HG02852 (cell line): Measurements from ENCODE around the gene CNTLN.
"Not testable (repeated sequence)": the region's sequence is repeated elsewhere in the genome, so short reads cannot be mapped to it uniquely, and the experiment has no call there.

ENCODE experiments used
- ATAC-seq: cut with Tn5 transposase; IDR thresholded peaks from one replicate; pipeline ENCODE4 v1.9.1; 2021; ENCODE audit warnings: mild to moderate bottlenecking, moderate library complexity; ENCODE audit not compliant: unreplicated experiment

The CNTLN gene

DNA sequence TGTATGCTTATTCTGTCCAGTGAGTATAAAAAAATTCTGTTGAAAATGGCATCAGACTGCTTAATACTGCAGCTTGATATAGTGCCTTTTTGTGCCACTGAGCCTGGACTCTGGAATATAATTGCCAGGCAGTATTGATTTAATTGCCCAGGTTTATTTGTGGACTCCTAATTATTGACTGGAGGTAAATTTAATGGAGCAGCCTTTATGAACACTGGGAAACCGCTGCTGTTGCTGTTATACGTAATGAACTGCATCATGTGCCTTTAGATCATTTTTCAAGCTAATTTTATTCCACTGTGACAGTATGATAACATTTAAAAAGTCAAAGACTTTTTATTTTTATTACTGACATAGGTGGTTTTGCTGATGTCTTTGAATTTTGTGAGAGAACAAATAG, 353.8 kb downstream of the CNTLN start:
- ATAC-seq, result no peak

DNA sequence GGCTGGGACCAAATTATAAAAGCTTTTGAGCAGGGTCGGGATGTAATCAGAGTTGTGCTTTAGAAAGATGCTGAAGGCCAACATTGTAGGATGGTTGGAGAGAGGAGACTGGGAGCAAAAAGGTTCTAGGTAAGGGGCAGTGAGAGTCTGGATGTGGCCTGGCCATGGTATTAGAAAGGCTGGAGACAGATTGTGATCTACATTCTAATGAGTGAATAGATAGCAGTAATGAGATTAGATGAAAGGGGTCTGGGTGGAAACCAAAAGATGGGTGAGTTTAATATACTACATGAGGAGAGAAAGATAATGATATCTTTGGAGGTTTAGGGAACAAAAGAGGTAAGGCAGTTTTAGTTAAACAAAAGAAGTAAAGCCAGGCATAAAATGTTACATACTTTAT, 355.3 kb downstream of the CNTLN start:
- no peak for ATAC-seq

DNA sequence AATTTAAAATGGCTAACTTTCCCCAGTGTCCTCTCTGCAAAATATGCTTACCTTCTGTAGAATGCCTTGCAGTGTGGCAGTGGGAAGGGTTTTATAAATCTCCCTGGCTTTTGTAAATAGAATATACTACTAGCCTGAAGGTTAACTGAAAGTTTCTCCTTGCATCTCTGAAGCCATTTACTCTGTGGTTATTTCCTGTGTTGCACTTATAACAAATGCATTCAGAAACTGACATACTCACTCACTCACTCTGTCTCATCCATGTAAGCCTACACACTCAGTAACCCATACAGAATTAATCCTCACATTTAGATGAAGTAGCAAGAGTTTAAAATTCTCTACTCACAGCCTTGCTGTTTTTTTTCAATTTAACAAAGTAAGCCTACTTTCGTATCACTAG, 356.9 kb downstream of the CNTLN start:
- ATAC-seq, result no peak

DNA sequence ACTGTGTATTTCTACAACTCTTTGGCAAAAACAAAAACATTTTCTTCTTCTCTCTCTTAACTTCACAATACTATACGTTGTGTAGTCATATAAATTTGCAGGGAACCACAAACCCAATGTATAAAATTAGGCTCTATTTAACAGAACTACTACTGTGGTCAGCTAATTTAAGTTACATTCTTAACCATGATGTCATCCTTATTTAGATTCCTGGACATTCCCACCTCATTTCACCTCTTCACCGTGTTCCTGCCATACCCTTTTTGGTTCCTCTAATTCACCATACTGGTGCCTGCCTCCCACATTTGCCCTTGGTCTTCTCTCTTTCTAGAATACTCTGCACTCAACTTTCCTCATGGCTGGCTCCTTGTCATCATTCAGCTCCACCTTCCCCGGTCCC, 368.4 kb downstream of the CNTLN start:
- no peak for ATAC-seq

DNA sequence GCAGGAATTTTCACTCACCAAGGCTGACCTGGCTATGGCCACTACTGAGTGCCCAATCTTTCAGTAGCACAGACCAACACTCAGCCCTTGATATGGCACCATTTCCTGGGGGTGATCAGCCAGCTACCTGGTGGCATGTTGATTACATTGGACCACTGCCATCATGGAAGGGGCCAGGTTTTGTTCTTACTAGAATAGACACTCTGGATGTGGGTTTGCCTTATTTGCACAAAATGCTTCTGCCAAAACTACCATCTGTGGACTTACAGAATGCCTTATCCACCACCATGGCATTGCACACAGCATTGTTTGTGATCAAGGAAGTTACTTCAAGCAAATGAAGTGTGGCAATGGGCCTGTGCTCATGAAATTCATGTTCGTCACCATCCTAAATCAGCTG, 374.3 kb downstream of the CNTLN start:
- no peak for ATAC-seq

DNA sequence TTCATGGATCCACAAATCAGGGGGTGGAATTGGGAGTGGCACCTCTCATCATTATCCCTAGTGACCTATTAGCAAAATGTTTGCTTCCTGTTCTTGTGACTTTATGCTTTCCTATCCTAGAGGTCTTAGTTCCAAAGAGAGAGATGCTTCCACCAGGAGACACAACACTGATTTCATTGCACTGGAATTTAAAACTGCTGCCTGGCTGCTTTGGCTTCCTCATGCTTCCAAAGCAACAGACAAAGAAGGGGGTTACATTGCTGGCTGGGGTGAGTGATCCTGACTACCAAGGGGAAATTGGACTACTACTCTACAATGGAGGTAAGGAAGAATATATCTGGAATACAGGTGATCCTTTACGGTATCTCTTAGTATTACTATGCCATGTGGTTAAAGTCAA, 374.9 kb downstream of the CNTLN start:
- no peak for ATAC-seq

DNA sequence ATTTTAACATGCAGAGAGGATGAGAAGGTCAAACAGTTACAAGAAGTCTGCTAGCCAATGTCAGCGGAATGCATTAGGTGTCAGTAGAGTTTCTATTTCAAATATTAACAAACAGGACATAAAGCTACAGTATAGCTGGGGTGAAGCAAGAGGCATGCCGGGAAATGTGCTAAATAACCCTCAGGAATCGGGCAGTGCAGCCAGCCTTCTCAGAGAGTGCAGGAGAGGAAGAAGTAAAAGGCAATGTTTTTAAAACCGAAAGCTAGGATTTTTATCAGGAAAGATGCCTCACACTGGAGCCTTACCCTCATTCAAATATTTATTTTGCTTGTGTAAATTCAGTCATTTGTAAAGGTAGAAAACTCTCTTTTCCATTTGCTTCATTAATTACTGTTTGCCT, 384.9 kb downstream of the CNTLN start:
- ATAC-seq, result no peak

DNA sequence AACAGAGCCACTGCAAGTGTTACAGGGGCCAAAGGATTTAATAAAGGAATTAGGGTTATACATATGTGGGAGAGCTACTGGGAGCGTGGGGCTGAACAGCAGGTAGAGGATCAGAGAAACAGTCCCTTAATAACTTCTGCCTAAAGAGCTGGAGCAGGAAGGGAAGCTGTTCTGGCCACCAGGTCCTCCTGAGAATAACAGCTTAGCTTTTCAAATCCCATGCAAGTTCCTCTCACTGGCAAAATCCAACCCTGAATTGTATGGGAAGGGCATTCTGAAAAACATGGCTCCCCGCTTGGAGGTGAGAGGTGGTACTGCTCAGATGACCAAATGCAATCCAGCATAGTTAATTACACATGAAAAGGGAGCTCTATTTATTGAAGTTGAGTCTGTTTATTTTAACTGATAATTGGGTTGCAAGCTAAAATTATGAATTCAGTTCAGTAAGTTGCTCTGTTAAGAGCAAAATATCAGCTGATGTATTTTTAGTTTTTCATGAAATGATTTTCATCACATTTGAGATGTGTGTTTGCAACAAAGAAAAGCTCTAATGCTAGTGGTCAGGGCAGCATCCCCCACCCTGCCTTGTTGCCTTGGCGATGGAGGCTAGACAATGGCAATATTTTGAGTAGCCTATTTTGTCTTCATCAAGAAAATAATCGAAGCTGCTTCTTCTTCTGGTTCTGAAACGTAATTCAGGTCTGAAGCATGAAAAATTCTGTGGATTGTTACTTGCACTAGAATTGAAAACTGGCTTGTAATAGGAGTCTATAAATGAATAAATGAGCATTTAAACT, 385.6 kb downstream of the CNTLN start:
- ATAC-seq, result no peak

DNA sequence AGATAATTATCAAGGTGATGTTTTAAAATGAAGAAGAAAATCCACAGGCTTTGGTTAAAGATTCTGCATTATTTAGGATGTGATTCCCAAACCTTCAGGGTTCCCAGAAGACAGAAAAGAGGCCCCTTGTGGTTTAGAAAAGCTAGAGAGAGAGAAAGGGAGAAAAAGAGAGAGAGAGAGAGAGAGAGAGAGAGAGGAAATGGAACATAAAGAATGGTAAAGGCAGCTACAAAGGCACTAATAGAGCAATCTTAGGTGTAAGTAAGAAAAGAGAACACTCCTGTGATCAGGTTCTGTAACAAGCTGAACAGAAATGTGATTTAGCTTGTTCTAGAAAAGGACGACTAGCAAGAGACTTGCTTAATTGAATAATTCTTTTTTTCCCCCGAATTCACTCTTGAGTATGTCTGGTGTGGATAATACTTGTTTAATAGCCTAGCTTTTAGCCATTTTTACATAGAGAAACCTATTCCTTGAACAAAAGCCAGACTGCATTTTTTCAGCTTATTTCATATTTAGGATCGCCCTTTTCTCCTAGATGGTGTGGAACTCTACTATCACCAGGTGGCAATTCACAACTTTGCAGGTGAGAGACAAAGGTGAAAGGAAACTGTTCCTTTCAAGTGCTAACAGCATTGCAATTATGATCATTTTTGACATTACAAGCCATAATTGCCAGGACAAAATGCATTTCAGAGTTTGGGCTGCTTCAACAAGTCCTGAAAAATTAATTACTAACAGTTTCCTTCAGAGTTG, 386.4 kb downstream of the CNTLN start:
- ATAC-seq, result no peak

DNA sequence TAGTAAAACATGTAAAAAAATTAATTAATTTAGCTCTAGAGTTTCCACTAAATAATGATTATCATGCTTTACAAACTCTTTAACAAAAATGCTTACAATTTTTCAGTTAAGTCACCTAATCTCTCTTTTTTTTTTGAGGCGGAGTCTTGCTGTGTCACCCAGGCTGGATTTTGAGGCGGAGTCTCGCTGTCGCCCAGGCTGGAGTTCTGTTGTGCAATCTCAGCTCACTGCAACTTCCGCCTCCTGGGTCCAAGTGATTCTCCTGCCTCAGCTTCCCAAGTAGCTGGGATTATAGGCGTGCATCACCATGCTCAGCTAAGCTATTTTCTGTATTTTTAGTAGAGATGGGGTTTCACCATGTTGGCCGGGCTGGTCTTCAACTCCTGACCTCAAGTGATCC, 391.9 kb downstream of the CNTLN start:
- not testable (repeated sequence) for ATAC-seq

DNA sequence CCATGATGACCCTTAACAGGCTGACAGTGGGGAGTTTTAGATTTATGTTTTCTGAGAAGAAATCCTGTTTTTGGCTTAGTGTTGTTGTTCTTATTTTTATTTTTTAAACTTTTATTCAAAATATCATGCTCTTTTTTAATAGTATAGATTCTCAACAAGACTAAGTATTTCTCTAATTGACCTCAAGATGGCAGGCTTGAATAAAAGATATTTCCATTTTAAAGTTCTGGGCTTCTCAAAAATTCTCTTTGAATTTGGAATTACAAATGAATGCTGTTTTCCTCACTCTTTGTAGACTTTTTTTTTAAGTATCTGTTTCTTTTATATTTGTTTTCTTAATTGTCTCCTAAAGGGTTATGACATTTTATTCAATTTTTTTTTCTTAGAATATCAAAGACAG, 394.0 kb downstream of the CNTLN start:
- no peak for ATAC-seq

DNA sequence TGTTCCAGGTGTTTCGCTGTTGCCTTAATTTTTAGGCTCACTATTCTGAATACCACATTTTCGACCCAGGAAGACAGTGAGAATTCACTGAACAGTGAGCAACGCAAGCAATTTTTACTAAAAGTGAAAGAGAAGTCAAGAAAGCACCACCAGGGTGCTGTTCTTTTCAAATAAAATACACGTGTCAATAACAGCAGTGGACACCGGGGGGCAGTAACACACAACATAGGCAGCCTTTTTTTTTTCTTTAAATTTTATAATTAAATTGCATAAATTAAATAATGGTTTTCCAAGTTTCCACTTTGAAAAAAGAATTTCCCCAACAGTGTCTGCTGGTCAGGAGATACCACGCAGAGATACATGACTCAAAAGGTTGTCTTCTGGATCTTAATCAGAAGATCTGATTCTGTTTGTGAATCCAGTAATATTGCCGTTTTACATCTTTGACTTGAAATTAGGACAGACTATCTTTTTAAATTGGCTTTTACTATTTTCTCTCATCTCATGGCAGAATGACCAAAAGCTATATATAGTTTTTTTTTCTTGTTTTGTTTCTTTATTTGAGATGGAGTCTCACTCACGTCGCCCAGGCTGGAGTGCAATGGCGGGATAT, 396.9 kb downstream of the CNTLN start:
- ATAC-seq, result peak; percentile 90

DNA sequence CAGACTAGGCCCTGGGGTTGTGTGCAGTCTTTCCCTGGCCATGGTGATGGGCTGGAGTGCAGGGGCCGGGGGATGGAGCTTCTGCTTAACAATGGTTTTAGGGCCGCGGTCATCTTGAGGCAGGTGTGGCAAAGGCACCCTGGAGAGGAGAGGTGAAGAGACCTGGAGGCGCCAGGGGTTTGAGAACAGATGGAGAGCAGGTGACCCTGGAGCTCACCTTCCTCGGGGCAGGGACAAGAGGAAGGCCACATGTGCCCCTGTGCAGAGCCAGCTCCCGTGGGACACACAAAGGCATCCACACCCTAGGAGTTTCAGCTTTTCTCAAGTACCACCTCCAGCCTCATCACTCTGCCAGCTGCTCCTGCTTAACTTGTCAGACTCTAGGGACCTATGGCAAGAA, 397.6 kb downstream of the CNTLN start:
- ATAC-seq, result no peak

DNA sequence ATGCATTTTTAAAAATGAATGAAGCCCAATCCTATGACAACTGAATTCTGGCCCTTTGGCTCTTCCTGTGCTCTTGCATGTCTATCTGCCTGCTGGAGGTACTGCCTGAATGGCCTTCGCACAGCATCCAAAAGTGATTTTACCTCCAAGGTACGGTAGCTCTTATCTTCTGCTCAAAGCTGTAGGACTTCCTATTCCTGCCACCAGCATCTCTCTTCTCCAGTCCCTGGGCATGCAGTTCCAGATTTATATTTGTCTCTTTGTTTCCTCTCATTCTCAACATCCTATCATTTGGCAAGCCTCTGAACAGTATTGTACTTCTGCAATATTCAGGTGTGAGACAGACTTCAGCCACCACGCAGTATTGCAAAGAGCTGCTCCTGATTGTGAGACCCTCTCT, 400.3 kb downstream of the CNTLN start:
- no peak for ATAC-seq

DNA sequence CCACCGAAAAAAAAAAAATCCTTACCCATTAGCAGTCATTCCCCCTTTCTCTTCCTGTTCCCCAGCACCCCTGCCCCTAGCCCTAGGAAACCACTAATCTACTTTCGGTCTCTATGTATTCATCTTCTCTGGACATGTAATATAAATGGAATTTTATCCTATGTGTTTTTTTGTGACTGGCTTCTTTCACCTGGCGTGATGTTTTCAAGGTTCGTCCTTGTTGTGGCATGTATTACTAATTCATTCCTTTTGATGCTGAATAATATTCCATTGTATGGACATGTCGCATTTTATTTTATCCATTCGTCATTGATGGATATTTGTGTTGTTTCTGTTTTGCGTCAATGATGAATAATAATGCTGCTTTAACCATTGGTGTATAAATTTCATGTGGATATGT, 401.2 kb downstream of the CNTLN start:
- no peak for ATAC-seq

DNA sequence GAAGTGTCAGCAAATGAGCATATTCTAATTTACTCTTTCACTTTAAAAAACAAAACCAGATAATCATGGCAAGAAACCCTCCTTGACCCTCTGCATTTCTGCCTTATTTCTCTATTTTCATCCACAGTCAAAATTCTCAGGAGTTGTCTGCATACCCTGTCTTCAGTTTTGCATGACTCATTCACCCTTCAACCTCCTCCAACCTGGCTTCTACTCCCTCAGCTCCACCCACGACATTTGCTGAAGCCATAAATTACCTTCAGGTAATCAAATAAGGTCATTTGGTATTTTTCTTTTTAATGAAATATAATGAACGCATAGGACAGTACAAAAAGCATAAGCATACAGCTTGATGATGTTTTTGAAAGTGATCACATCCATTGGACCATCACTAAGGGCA, 416.2 kb downstream of the CNTLN start:
- no peak for ATAC-seq
